GM12874 (cell line): ENCODE measurements around the gene ARID4B.

ENCODE experiments used
- TF ChIP-seq, protein P1 (sequence below): IDR thresholded peaks from 2 replicates; pipeline ENCODE4 v1.5.1; 2011; ENCODE audit warnings: low read depth, mild to moderate bottlenecking, control low read depth, low read length, moderate library complexity; ENCODE audit not compliant: insufficient read depth

Gene ARID4B

DNA sequence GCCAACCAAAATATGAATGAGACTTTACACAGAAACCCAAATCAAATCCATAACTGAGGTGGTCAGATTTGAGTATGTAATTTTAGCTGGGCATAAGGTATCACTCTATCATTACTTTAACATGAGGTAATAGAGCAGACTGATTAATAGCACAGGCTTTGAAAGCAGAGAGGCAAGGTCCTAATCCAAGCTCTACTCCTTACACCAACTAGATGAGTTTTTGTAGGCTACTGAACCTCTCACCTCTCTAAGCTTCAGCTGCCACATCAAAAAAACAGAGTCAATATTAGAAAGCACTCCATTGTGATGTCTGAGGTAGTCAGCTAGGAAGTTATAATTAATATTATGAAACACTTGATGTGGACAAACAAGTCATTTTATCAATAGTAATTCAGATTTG is 63.7 kb downstream of the ARID4B start:
- TF ChIP-seq, protein P1, sequence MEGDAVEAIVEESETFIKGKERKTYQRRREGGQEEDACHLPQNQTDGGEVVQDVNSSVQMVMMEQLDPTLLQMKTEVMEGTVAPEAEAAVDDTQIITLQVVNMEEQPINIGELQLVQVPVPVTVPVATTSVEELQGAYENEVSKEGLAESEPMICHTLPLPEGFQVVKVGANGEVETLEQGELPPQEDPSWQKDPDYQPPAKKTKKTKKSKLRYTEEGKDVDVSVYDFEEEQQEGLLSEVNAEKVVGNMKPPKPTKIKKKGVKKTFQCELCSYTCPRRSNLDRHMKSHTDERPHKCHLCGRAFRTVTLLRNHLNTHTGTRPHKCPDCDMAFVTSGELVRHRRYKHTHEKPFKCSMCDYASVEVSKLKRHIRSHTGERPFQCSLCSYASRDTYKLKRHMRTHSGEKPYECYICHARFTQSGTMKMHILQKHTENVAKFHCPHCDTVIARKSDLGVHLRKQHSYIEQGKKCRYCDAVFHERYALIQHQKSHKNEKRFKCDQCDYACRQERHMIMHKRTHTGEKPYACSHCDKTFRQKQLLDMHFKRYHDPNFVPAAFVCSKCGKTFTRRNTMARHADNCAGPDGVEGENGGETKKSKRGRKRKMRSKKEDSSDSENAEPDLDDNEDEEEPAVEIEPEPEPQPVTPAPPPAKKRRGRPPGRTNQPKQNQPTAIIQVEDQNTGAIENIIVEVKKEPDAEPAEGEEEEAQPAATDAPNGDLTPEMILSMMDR = no peak

DNA sequence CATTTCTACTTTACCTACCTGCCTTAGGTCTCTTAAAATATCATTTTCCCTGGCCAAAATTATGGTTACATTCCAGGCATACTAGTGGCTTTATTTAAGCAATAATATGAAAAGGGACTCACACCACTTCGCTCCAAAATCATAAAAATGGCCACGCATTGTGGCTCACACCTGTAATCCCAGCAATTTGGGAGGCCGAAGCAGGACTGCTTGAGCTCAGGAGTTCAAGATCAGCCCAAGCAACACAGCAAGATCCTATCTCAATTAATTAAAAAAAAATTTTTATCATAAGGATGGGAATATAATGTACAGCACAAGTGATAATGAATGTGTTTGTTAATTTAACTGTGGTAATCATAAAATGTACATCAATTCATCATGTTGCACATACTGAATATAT is 65.4 kb downstream of the ARID4B start:
- TF ChIP-seq, protein P1 = no peak

DNA sequence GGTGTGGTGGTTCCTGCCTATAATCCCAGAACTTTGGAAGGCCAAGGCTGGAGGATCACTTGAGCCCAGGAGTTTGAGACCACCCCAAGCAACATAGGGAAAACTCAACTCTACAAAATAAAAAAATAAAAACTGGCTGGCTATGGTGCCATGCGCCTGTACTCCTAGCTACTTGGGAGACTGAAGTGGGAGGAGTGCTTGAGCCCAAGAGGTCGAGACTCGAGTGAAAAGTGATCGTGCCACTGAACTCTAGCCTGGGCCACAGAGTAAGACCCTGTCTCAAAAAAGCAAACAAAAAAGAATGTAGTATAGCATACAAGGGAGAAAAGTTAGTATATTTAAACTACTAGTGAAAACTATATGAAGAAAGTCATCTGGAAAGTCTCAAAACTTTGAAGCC is 66.7 kb downstream of the ARID4B start:
- TF ChIP-seq, protein P1 = no peak

DNA sequence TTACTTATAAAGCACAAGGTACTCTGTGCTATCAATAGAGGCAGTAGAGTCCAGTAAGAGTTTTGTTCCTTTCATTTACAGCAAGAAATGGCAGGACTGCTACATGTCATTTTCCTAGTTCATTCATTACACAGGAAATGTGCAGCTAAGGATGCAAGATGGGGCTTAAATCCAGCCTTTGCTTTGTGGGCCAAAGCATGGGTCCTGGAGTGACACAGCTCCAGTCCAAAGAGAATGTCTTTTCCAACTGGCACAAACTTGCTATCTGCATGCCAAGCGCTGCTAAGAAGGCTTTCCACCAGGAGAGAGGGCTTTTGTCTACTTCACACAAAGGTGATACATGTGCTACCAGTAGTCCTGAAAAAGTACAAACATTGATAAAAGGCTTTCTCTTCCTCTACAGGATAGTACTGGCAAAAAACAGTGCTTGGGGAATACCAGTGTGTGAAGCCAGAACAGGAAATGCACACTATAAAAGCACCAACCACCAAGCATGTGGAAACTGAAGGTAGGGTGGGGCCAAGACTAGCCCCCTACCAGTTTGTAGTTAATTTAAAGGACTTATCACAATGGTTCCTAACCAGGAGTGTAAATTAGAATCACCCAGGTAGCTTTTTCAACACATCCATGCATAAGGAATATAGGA is 68.7 kb downstream of the ARID4B start:
- TF ChIP-seq, protein P1 = no peak

DNA sequence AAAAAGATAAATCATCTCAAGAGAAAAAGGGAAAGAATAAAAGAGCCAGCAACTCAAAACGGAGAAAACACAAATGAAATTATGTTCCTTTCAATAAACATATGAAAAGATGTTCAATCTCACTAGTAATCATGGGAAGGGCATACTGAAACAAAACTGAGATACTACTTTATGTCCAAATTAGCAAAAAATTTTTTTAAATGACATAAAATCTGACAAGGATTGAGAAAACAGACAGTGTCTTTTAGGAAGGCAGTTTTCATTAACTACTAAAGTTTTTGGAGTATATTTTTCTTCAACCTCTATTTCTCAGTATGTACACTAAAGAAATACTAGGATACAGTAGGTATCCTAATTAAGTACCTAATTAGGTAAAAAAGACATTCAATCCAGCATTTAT is 73.3 kb downstream of the ARID4B start:
- TF ChIP-seq, protein P1 = no peak

DNA sequence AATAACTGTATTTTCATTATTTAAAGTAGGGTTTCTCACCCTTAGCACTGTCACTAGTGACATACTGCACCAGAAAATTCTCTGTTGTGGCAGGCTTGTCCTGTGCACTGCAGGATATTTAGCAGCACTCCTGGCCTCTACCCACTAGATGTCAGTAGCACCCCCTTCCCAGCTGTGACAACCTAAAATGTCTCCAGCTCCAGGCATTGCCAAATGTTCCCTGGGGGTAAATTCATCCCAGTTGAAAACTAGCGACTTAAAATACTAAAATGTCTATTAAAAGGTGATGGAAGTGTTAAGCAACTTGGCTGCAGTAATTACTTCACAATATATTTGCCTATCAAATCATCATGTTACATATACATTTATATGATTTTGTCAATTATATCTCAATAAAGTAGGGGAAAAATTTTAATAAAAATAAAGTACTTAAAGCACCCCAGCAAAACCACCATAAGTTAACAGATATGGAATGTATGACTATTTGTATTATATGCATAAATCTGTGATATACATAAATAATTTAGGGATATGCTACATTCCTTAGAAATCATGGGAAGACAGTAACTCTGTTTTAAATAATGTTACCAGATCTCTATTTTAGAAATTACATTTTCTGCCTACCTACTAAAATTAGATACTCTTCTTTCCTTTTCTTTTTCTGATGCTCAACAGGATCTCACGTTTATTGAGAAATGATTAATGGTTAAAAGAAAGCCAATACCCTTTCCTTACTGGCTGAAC is 74.6 kb downstream of the ARID4B start:
- TF ChIP-seq, protein P1 = peak; percentile 83

DNA sequence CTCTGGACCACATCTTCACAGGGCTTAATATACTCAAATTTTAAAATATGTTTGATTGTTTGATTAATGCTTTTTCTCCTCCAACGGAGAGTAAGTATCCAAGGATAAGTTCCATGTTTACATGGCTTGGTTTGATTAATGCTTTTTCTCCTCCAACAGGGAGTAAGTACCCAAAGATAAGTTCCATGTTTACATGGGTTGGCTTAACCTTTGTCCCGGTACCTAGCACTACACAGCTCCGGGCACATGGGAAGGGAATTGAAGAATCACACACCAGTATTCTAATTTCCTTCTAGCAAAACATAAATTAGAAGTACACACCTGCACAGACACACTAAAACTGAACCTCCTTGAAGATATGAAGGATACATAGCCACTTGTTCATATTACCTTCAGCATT is 77.5 kb downstream of the ARID4B start:
- TF ChIP-seq, protein P1 = no peak
